Ovary (tissue), 10 donors: ENCODE data around the gene S1PR5. TPM values are rescaled to one million over a fixed set of nuclear protein-coding genes. Genes with fewer than 3 reads are reported as not detected.

ENCODE experiments used
- DNase-seq, 5 donors: peaks; one replicate each; pipeline ENCODE4 v3.0.0-alpha.2; 2019 to 2020
- H3K27ac ChIP-seq, 2 donors: fragments of 200-600 bp; one replicate each; pipeline versions ENCODE4 v1.5.1 to v1.8.0; 2019 to 2022
- H3K27me3 ChIP-seq: fragments of 200-600 bp; one replicate; pipeline ENCODE4 v1.8.0; 2022
- H3K36me3 ChIP-seq: fragments of 200-600 bp; sonication (generic); one replicate; pipeline ENCODE4 v1.5.1; 2019
- H3K4me1 ChIP-seq: one replicate; pipeline ENCODE4 v1.8.1; 2013; ENCODE audit warnings: mild to moderate bottlenecking, moderate library complexity; ENCODE audit not compliant: insufficient read depth
- H3K4me3 ChIP-seq: fragments of 200-600 bp; sonication (generic); one replicate; pipeline ENCODE4 v1.5.1; 2017
- H3K9me3 ChIP-seq, 2 donors: fragments of 200-600 bp in 1 of 2; sonication (generic) in 1 of 2; one replicate each; pipeline versions ENCODE4 v1.5.1 to v1.8.1; 2013 to 2019; ENCODE audit warnings: mild to moderate bottlenecking in 1 of 2, moderate library complexity in 1 of 2
- CTCF ChIP-seq, 3 donors: fragments of 450-650 bp in 2 of 3; fragments of 200-600 bp in 1 of 3; IDR thresholded peaks; one replicate each; pipeline versions ENCODE4 v1.5.1 to v1.8.0; 2016 to 2022; ENCODE audit warnings: antibody characterized with exemption in 3 of 3, mild to moderate bottlenecking in 1 of 3
- EP300 ChIP-seq: sonication (generic); formaldehyde crosslinking; IDR thresholded peaks from one replicate; pipeline ENCODE4 v1.6.1; 2017; ENCODE audit warnings: antibody characterized with exemption
- POLR2A ChIP-seq: fragments of 450-650 bp; IDR thresholded peaks from one replicate; pipeline ENCODE4 v1.6.1; 2017; ENCODE audit warnings: antibody characterized with exemption, mild to moderate bottlenecking, moderate library complexity
- WGBS, 3 donors: extraction: QIAGEN DNeasy Blood & Tissue Kit in 1 of 3; methylation state at CpG; one replicate each; pipeline versions ENCODE4 v1.1.5 to v1.1.7; 2013 to 2017; 5-methylcytosine and 5-hydroxymethylcytosine counted together
- intact Hi-C, 4 donors: fragments of 100-400 bp; cut with DNase I; formaldehyde crosslinking; loops; one replicate each; pipeline versions ENCODE4 v1.11.0 to v1.15.1; 2022 to 2023
- long read RNA-seq, 3 donors: library from polyadenylated mRNA in 2 of 3; unstranded in 2 of 3; transcript quantifications; one replicate each; pipeline ENCODE4 v2.0.0 and lab custom pipeline, GENCODE V29; 2021 to 2026
- polyA plus RNA-seq, 2 donors: library from polyadenylated mRNA; stranded (reverse); fragments of 200-250 nt in 1 of 2; fragments of 350-450 nt in 1 of 2; fragmentation: Illumina TruSeq in 1 of 2; extraction: RNeasy Lipid Tissue Mini Kit (QIAGEN cat#74804) in 1 of 2; gene quantifications; one replicate each; pipeline ENCODE4 v1.2.3, GENCODE V29; 2013 to 2014
- total RNA-seq, 7 donors: library from RNA; depleted of rRNA in 2 of 7; stranded (reverse); fragments of >200 nt in 2 of 7; fragmentation: NEBNext Ultra II Directional in 3 of 7; extraction: Animal tissue kit (Norgen Biotek cat#: 25700) in 3 of 7; gene quantifications; one replicate each; pipeline versions ENCODE4 v1.1.0 to v1.2.4, GENCODE V29; 2016 to 2023
- donor health status: DM: no; HTN: no; CAD: no; lungs with moderate emphysema.
- donor health status: DM: no; HTN: no; CAD: no.
- donor health status: Bipolar disorder and iron deficiency.
- donor health status: DM: yes; HTN: yes; CAD: no.
- donor health status: DM: no; HTN: no; CAD: no.
- donor health status: DM: yes; HTN: yes; CAD: no.

The S1PR5 gene, protein sequence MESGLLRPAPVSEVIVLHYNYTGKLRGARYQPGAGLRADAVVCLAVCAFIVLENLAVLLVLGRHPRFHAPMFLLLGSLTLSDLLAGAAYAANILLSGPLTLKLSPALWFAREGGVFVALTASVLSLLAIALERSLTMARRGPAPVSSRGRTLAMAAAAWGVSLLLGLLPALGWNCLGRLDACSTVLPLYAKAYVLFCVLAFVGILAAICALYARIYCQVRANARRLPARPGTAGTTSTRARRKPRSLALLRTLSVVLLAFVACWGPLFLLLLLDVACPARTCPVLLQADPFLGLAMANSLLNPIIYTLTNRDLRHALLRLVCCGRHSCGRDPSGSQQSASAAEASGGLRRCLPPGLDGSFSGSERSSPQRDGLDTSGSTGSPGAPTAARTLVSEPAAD
- total RNA-seq = under 1 TPM in 6 of 7 donors, not detected in 1; 0.12 to 0.57 (median 0.32) TPM
- polyA plus RNA-seq = 1 to 10 TPM in 1 of 2 donors, under 1 TPM in 1; 0.33 to 1.4 TPM
- long read RNA-seq, donor 1, partial matches to known transcripts = 0 of 2 reads
- long read RNA-seq, donor 1, other reads (novel, unspliced or antisense) = 0 of 2 reads
- long read RNA-seq, donor 2 = 0 reads
- long read RNA-seq, donor 3, partial matches to known transcripts = 0 of 1 reads
- long read RNA-seq, donor 3, other reads (novel, unspliced or antisense) = 1 of 1 reads

DNA sequence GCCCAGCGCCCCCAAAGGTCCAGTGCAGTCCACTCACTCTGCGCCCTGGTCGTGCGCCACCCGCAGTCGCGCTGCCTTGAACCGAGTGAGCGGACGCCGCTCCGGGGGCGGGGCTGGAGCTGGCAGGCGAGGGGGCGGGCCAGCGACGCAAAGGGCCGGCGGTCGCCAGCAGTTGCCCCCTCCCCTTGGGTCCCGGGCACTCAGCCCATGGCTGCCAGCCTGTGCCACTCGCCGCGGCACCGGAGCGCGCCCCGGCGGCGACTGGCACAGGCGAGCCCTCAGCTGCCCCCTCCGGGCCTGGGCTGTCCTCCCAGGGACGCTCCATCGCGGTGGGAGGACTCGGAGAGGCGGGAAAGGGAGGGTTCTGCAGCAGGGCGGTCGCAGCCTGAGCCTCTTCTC is at the start of gene S1PR5:
Gene S1PR5, minus strand, starts transcription at position 87 of the 399 bp plus-strand sequence. CDS start 2,436 bp downstream, outside the sequence.
- no peak for DNase-seq
- Histone ChIP-seq H3K36me3 (no peaks in the 10 kb centered on the region), H3K9me3 (no peaks in the 10 kb centered on the region), H3K4me3 (no peak within 1 kb of the TSS), H3K4me1 (peaks cover 3% of the 10 kb centered on the region), H3K27ac (no peak within 1 kb of the TSS), H3K27me3 (peaks cover 4% of the 10 kb centered on the region)
- TF ChIP-seq EP300 (no peak), POLR2A (no peak), CTCF (IDR thresholded peaks at IDR 0.05) (no peak)
- intact Hi-C loops = no loop called here
- 0 to 2% (median 1%) methylated on average over 18 to 39 of the region's 39 CpGs for WGBS, 3 donors

DNA sequence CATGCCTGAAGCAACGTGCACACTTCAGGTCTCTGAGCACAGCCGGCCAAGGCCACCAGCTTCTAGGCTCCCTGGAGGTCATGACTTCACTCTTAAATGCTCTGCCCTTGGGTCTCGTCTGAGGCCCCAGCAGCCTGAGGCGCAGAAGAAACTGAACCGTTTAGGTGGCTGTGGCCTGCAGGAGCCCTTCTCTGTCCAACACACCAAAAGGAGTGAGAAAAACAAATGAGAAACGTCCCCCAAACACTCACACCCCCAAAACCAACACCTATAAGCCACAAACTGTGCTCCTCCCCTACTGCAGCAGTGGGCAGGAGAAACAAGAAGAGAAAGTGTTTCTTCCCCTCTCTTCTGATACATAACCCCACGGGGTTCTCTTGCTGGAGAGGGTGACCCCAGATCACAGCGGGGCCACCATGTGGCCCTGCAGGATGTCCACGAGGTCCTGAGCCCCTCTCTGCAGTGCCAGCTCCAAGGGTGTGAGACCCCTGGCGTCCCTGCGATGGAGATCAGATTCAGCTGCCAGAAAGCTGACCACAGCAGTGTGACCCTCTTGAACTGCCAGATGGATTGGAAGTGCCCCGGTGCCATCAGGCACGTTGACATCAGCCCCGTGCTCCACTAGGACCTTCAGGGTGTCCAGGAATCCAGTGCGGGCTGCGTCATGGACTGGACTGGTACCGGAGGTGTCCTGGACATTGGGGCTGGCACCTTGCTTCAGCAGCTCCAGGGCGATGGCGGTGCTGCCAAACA is 49.6 kb upstream of the S1PR5 start:
- 63 to 69% (median 66%) methylated on average over 19 of the region's 19 CpGs for WGBS, 3 donors
- Histone ChIP-seq H3K4me1 (peaks cover 7% of the 10 kb centered on the region), H3K4me3 (no peak overlapping the region), H3K27ac (peak overlapping the region in 1 of 2 donors; percentile 77), H3K9me3 (no peaks in the 10 kb centered on the region), H3K36me3 (no peaks in the 10 kb centered on the region), H3K27me3 (no peaks in the 10 kb centered on the region)
- intact Hi-C loops = loop anchor here in 2 of 4 donors (5.0 to 10.0 kb wide), 2 partner anchors 65 to 162 kb away; partner anchors contain the start of genes CDC37 (in 1 of the 2) and KEAP1 (in 1 of the 2)
- TF ChIP-seq CTCF (IDR thresholded peaks at IDR 0.05) (no peak), EP300 (no peak), POLR2A (no peak)
- peak; percentile 41 to 62 (median 56) for DNase-seq

GRCh38 chr19:10566408-10566657 is 49.1 kb upstream of the S1PR5 start:
- 3 to 4% (median 4%) methylated on average over 4 of the region's 4 CpGs for WGBS, 3 donors
- DNase-seq = no peak
- H3K4me3 ChIP-seq = peak overlapping the region; percentile 95
- peaks cover 7% of the 10 kb centered on the region for H3K4me1 ChIP-seq
- intact Hi-C loops = loop anchor here in 2 of 4 donors (5.0 to 10.0 kb wide), 2 partner anchors 64 to 162 kb away; partner anchors contain the start of genes CDC37 (in 1 of the 2) and KEAP1 (in 1 of the 2)
- H3K36me3 ChIP-seq = no peaks in the 10 kb centered on the region
- no peaks in the 10 kb centered on the region for H3K9me3 ChIP-seq
- no peaks in the 10 kb centered on the region for H3K27me3 ChIP-seq
- peak overlapping the region in 1 of 2 donors; percentile 77 for H3K27ac ChIP-seq
- TF ChIP-seq CTCF (IDR thresholded peaks at IDR 0.05) (no peak), EP300 (no peak), POLR2A (no peak)
